Stimulated activated CD4-positive, alpha-beta T cell treated with anti-CD3 and anti-CD28 coated beads, Interleukin-2, amount 100 ng/mL, for 4 hours (primary cell): ENCODE data around the gene A4GALT.
"Not testable (repeated sequence)": the region's sequence is repeated elsewhere in the genome, so short reads cannot be mapped to it uniquely, and the experiment has no call there.

ENCODE experiments used
- DNase-seq: peaks from one replicate; pipeline ENCODE4 v3.0.0-alpha.2; 2020; ENCODE audit warnings: low read depth

A4GALT gene

DNA sequence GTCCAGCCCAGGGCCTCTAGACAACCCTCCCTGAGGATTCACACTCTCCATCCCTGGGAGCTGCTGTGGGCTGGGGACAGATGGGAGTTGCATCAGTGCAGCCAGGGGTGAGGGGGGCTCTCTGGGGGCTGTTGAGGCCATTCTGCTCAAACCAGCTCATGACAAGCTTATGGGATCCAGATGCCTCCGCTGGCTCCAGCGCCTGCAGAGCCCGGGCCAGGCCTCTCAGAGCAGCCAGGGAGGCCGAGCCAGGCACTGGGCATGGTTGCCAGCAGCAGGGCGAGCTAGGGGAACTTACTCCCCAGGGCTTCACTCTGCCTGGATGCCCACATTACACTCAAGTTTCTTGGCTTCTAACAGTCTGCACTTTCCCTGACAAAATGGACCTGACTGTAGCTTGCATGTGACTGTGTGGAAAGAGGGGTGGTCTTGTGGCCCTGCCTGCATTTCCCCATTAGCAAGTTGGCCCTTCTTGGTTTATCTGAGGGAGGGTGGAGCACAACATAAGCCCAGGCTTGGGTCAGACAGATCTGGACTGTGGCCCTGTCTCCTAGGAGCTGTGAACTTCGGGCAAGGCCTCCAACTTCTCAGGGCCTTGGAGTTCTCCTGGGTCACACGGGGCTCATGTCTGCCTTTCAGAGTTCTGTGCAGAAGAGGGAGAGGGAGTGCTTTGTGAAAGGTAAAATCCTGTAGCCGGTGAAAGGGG, 36.9 kb downstream of the A4GALT start:
- DNase-seq, result no peak

DNA sequence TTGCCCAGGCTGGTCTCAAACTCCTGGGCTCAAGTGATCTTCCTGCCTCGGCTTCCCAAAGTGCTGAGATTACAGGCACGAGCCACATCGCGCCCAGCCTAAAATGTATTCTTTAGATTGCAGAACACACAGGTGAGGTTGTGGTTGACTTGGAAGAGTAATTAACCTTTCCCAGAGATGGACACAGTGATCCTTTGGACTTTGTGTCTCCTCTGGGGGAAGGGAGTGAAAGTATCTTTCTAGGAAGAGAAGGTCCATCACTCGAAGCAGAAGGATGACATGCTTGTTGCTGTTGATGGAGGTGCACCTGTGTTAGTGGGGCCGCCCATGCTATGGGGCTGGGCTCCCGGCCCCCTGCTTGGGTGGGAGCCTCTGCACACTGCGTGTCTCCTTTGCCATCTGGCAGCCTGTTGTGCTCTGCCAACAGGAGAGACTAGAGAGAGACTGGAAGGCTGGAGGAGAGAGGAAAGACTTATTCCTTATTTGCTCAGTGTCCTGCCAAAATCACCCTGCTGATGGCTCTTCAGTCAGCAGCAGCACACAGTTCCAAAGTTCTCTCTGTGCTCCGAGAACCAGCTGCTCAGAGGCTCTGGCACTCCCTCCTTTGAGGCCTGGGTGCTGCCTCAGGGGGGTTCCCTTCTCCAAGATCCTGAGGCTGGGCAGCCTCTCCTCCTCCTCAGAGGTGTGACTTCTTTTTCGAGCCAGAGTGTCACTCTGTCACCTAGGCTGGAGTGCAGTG, 38.4 kb downstream of the A4GALT start:
- DNase-seq, result no peak

DNA sequence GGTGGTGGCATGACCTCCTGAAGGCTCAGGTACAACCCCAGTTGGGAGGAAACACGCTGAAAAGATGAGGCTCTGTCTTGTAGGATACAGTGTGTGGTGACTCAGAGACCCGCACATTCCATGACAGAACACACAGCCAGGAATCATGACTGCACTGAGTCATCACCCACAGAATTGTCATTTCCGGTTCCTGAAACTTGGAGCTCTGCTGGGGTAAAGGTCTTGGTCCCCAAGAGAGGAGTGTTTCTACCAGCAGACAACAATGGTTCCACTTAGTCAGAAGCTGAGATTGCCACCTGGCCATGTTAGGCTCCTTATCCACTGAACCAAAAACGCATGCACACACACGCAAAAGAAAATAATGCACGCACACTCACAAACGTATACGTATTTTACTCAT, 40.0 kb downstream of the A4GALT start:
- DNase-seq, result no peak

DNA sequence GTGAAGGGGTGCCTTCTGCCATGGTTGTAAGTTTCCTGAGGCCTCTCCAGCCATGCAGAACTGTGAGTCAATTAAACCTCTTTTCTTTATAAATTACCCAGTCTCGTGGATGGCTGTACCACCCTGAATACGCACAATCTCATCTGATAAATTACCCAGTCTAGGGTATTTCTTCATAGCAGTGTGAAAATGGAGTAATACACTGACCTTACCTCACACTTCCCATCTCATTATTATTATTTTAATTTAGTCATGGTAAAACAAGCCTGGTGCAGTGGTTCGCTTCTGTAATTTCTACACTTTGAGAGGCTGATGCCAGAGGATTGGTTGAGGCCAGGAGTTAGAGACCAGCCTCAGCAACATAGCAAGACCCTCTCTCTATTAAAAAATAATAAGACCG, 41.0 kb downstream of the A4GALT start:
- DNase-seq, result no peak

DNA sequence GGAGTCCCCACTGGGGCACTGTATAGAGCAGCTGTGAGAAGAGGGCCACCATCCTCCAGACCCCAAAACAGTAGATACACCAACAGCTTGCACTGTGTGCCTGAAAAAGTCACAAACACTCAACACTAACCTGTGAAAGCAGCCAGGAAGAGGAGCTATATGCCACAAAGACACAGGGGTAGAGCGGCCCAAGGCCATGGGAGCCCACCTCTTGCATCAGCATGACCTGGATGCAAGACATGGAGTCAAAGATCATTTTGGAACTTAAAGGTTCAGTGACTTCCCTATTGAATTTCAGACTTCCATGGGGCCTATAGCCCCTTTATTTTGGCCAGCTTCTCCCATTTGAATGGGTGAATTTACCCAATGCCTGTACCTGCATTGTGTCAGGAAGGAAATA, 41.8 kb downstream of the A4GALT start:
- no peak for DNase-seq

DNA sequence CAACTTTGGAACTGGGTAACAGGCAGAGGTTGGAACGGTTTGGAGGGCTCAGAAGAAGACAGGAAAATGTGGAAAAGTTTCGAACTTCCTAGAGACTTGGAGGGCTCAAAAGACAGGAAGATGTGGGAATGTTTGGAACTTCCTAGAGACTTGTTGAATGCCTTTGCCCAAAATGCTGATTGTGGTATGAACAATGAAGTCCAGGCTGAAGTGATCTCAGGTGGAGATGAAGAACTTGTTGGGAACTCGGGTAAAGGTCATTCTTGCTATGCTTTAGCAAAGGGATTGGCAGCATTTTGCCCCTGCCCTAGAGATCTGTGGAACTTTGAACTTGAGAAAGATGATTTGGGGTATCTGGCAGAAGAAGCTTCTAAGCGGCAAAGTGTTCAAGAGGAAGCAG, 42.7 kb downstream of the A4GALT start:
- not testable (repeated sequence) for DNase-seq

DNA sequence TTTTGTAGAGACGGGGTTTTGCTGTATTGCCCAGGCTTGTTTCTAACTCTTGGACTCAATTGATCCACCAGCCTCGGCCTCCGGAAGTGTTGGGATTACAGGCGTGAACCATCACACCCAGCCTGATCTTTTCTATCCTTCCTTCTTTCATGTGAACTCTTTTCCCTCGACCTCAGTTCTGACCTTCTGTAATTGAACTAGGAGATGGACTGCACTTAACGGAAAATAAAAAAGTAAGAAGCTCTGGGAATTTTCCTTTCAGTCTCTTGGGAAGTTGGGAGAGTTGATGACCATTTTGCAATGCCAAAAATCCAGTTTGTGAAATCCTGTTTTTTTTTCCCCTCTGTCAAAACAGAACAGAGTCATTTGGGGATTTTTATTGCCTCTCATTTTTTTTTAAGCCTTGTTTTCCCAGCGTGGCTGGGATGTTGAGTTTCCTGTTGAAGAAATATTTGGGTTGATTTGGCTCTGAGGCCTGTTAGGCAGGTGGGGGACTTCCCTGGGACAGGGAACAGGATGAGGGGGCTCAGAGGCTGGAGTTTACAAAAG, 44.5 kb downstream of the A4GALT start:
- no peak for DNase-seq

DNA sequence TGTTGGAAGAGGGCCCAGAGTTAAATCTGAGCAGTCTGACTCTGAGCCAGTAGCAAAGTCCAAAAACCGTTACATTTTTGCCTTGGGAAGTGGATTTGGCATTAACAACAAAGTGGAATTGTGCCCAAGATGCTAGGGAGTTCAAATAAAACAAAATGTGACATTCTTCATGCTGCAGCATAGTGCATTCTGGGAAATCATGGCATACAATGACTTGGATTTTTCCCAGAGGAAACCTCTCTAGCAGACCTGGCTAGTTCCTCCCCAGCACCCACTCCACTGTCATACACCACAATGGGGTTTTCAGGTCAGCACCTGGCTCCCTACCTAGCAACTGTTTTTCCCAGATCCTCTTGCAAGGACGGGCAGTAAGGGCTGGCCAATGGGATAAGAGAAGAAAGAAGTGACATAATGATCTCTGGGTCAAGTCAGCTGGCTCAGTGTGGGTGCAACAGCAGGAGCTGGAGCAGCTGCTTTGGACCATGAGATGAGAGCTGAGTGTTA, 46.7 kb downstream of the A4GALT start:
- no peak for DNase-seq

DNA sequence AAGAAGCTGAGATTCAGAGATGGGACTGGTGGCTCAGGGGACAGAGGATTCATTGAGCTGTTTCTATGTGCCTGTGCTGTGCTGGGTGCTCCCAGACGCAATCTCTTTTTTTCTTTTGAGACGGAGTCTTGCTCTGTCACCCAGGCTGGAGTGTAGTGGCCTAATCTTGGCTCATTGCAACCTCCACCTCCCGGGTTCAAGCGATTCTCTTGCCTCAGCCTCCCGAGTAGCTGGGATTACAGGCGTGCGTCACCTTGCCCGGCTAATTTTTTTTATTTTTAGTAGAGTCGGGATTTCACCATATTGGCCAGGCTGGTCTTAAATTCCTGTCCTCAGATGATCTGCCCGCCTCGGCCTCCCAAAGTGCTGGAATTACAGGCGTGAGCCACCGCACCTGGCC, 47.6 kb downstream of the A4GALT start:
- DNase-seq, result not testable (repeated sequence)

DNA sequence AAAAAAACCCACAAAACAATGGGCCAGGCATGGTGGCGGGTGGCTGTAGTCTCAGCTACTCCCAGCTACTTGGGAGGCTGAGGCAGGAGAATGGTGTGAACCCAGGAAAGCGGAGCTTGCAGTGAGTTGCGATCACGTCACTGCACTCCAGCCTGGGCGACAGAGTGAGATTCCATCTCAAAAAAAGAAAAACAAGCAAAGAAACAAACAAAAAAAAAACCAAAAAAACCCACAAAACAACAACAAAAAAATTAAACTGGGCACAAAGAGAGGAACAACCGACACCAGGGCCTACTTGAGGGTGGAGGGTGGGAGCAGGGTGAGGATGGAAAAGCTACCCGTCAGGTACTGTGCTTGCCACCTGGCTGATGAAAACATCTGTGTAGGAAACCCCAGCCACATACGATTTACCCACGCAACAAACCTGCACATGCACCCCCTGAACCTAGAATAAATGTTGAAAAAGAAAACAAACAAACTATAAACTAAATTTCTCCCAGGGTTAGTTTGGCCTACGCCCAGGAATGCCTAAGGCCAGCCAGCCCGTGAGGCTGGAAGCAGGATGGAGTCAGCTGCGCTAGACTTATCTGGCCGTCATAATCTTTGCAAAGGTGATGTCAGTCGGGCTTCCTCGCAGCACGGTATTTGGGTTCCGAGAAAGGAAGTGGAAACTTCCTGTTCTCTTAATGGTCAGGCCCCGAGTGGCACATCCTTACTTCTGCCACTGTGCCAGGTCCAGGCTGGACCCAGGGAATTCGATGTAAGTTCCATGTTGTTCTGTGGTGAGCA, 49.6 kb downstream of the A4GALT start:
- DNase-seq, result no peak

DNA sequence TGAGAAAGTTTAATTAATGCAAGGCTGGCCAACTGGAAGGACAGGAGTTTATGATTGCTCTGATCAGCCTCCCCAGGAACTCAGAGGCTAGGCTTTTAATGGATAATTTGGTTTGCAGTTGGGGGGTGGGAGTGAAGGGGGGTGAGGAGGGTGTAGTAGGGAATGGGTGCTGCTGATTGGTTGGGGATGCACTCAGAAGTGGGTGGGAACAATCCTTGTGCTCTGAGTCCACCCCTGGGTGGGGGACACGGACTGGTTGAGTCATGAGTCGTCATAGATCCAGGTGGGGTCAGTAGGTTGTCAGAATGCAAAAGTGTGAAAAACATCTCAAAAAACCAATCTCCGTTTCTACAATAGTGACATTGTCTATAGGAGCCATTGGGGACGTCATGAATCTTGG, 50.6 kb downstream of the A4GALT start:
- no peak for DNase-seq

DNA sequence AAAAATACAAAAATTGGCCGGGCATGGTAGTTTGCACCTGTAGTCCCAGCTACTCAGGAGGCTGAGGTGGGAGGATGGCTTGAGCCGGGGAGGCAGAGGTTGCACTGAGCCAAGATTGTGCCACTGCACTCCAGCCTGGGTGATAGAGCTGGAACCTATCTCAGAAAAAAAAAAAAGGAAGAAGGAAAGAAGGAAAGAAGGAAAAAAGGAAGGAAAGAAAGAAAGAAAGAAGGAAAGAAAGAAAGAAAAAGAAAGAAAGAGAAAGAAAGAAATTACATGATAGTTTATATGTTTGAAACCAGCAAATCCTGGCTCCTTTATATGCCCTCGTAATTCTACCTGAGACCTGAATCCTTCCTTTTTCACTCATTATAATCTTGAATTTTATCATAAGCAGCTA, 54.3 kb downstream of the A4GALT start:
- DNase-seq, result not testable (repeated sequence)

DNA sequence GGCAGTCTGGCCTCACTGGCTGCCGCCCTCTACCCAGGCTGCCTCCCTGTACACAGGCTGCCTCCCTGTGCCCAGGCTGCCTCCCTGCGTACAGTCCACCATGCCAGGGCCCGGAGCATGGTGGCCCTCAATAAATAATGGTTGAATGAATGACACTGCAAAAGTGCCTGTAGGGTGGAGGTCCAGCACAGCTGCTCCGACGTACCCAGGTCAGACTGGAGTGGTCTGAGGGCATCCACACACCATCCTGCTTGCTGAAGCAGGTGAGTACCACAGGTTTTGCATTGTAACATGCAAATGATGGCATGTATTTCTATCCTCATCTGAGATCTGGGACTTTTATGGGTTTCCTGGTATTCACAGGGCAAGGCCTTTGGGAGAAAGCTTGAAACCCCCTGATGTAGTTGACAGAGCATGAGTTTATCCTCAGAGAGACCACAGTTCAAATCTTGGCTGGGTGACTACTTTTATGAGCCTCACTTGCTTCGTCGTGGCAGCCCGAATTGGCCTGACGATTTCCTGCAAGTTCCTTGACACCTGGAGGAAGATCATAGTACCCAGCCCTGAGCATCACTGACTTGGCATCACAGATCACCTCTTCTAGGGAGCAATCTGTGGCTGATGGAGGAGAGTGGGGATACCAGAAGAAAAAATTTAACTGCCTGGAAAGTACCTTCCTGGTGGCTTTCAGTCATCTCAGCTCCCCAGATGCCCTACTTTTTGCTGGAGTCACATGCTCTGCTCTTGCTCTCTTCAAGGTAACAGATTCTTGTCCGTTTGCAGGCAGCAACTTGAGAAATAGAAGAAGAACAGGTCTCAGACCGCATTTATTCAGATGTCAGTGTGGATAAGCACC, 55.5 kb downstream of the A4GALT start:
- no peak for DNase-seq

DNA sequence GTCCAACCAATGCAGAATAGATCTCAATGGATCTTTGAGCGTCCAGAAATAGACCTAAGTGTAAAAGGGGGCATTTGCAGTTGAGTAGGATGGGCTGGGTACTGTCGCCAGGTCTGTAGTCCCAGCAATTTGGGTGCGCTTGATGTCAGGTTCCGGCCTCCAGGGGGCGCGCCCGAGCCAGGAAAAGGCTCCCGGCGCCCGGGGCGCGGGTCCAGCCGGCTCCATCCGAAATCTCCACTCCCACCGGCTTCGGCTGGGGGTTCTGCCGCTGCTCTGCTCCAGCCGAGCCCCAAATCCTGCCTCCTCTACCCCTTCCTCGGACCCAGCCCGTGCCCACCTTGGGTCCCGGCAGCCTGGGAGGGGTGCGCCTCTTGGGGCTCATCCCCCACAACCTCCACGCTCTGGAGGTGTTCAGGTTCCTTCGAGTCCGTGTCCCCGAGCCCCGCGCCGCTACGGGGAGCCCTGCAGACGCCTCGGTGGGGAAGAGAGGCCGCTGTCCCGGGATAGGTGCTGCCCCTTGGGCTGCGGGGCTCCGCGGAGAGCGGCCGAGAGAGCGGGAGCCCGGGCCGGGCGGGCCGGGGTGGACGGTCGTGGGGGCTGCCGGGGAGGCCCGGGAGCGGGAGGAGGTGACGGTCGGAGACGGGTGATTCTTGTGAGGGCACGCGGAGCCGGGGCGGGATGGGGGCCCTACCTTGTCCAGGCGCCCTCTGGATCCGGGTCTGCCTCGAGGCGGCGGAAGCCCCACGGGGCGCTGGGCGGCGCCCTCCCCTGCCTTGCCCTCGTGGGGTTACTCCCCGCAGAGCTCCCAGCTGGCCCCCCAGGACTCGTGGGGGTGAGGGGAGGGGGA, 58.5 kb downstream of the A4GALT start:
- peak; percentile 60 for DNase-seq

DNA sequence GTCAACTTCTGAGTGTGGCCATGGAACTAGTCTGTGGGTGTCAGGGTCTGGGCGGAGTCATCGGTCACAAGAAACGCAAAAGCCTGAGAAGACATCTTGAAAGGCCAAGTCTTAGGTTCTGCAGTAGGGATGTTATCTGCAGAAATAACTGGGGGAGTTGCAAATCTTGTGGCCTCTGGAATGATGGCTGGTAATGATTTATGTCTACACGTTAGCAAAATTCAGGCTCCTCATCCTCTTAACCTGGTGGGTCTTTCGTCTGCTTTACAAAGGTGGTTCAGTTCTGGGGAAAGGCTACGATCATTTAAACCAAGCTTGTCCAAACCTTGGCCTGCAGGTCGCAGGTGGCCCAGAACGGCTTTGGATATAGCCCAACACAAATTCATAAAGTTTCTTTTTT, 64.1 kb downstream of the A4GALT start:
- no peak for DNase-seq

DNA sequence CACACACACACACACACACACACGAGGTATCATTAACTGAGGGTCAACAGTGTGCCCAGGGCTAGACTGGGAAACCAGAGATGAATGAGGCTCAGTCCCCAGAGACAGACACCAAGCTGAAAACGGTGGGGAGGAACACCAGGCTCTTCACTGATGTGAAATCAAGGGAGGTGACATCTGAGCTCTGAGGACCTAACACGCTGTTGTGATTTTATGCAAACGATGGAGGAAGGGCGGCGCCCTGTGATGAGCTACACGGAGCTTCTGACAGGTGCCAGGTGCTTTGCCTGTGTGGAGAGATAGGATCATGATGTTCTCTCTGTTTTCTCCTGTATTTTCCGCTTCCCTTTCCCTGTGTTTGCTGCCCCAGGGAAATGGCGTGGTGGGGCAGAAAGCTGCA, 65.0 kb downstream of the A4GALT start:
- DNase-seq, result no peak

DNA sequence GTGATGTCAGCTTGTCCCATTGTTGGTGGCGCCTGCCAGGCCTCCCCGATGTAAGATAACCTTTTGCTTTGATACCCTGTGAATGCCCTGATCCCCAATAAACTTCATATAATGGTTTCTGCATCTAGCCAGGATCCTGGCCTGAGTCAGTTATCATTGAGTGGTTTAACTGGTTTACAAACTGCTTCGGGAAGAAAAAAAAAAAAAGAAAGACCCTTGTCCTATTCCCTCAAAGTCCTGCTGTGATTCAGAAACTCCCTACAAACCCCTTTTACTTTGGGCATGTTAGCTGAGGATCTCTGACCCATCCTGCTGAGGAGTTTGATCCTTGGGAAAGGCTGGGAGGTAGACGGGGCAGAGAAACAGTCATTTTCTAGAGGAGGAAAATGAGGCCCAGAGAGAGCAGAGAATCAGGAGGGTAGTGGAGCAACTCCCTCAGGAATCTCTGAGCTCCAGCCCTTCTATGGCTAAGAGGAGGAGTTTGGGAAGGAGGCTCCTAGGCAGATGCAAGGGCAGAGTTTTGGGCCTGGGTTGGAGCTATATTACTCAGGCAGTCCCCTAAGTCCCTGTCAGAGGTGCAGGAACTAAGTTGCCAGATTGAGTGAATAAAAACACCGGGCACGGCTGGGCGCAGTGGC, 66.1 kb downstream of the A4GALT start:
- DNase-seq, result no peak

DNA sequence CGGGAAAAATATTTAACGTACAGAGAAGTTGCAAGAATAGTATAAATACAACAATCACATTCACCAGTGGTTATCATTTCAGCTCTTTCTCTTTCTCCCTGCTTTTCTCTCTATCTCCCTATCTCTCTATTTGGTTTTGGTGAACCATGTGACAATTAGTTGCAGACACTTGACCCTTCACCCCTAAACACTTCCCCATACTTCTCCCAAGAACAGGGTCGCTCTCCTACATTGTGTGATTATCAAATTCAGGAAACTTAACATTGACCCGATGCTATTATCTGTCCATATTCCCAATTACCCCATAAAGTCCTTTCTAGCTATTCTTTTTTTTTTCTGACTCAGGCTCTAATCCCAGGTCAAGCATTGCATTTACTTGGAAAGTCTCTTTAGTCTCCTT, 66.7 kb downstream of the A4GALT start:
- no peak for DNase-seq

DNA sequence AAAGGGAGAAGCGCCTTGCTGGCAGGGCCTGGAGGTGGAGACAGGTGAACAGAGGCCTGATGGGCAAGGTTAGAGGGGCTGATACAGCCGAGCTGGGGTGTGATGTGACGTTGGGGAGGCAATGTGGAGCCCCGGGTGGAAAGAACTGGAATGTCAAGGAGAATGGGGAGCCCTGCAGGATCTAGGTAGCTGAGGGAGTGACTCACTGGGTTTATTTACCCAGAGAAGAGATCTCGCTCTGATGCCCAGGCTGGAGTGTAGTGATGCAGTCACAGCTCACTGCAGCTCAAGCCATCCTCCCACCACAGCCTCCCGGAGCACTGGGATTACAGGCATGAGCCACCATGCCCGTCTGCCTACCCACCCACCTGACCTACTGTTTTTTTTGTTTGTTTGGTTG, 69.5 kb downstream of the A4GALT start:
- DNase-seq, result no peak
